Measurements from ENCODE around the gene DSG4.

GRCh38 chr18:31454066-31454708 lies 77.6 kb downstream of the DSG4 start:
- TF ChIP-seq CTCF (IDR thresholded peaks at IDR 0.05; ENCODE audit: low read depth, low read length) (no peak), EZH2phosphoT487 (IDR thresholded peaks at IDR 0.05; ENCODE audit: low read depth) (no peak)

Measured in OCI-LY3 (cell line).